ENCODE results near the gene SLC16A13.
A peak's percentile ranks its signal among the peaks of the same experiment; 100 is the strongest.
"Not testable (repeated sequence)": the region's sequence is repeated elsewhere in the genome, so short reads cannot be mapped to it uniquely, and the experiment has no call there.

The SLC16A13 gene

GRCh38 chr17:7078711-7079110 lies 42.9 kb downstream of the SLC16A13 start:
- no peak for DNase-seq (ENCODE audit: low read depth)
- H3K4me3 ChIP-seq (ENCODE audit: control insufficient read depth, low read depth, low read length): no peak overlapping the region
- no peak for TF ChIP-seq CTCF (conservative IDR thresholded peaks at IDR 0.05; ENCODE audit: control insufficient read depth, insufficient read depth, low read depth, low read length)

- no peak for TF ChIP-seq CTCF (conservative IDR thresholded peaks at IDR 0.05; ENCODE audit: control insufficient read depth, insufficient read depth, low read depth, low read length)
- DNase-seq (ENCODE audit: low read depth): no peak
- no peak within 1 kb of the TSS for H3K4me3 ChIP-seq (ENCODE audit: control insufficient read depth, low read depth, low read length)
These were observed 44.0 kb downstream of the SLC16A13 start, which contains the start of gene CLEC10A for GRCh38 chr17:7079581-7080455. Gene CLEC10A, minus strand, starts transcription at chr17:7080251. Its CDS starts 1,439 bp downstream, at chr17:7078812.

GRCh38 chr17:7080456-7081041 lies 44.7 kb downstream of the SLC16A13 start:
- TF ChIP-seq CTCF (conservative IDR thresholded peaks at IDR 0.05; ENCODE audit: control insufficient read depth, insufficient read depth, low read depth, low read length): no peak
- DNase-seq (ENCODE audit: low read depth): no peak
- no peak overlapping the region for H3K4me3 ChIP-seq (ENCODE audit: control insufficient read depth, low read depth, low read length)

- no peak for TF ChIP-seq CTCF (conservative IDR thresholded peaks at IDR 0.05; ENCODE audit: control insufficient read depth, insufficient read depth, low read depth, low read length)
- no peak for DNase-seq (ENCODE audit: low read depth)
- no peak overlapping the region for H3K4me3 ChIP-seq (ENCODE audit: control insufficient read depth, low read depth, low read length)
These were observed 45.7 kb downstream of the SLC16A13 start for GRCh38 chr17:7081341-7082062.

- TF ChIP-seq CTCF (conservative IDR thresholded peaks at IDR 0.05; ENCODE audit: control insufficient read depth, insufficient read depth, low read depth, low read length): no peak
- peak; percentile 45 for DNase-seq (ENCODE audit: low read depth)
- no peak overlapping the region for H3K4me3 ChIP-seq (ENCODE audit: control insufficient read depth, low read depth, low read length)
These were observed 47.8 kb downstream of the SLC16A13 start for GRCh38 chr17:7083592-7083991.

GRCh38 chr17:7084088-7084487 lies 48.3 kb downstream of the SLC16A13 start:
- peak; percentile 16 for DNase-seq (ENCODE audit: low read depth)
- no peak for TF ChIP-seq CTCF (conservative IDR thresholded peaks at IDR 0.05; ENCODE audit: control insufficient read depth, insufficient read depth, low read depth, low read length)
- no peak overlapping the region for H3K4me3 ChIP-seq (ENCODE audit: control insufficient read depth, low read depth, low read length)

- H3K4me3 ChIP-seq (ENCODE audit: control insufficient read depth, low read depth, low read length); DNase-seq (ENCODE audit: low read depth): not testable (repeated sequence)
These were observed 52.6 kb downstream of the SLC16A13 start for GRCh38 chr17:7088442-7088841.

GRCh38 chr17:7089570-7089969 lies 53.8 kb downstream of the SLC16A13 start:
- not testable (repeated sequence) for DNase-seq (ENCODE audit: low read depth); H3K4me3 ChIP-seq (ENCODE audit: control insufficient read depth, low read depth, low read length)
